Progenitor cell of endocrine pancreas (in vitro differentiated cells): ENCODE measurements around the gene SERPINA6. TPM values are rescaled to one million over a fixed set of nuclear protein-coding genes. Genes with fewer than 3 reads are reported as not detected.

Experiments
- DNase-seq: peaks from one replicate; pipeline ENCODE4 v3.0.0; 2021; ENCODE audit warnings: low spot score; ENCODE audit not compliant: unreplicated experiment
- H3K27ac Mint-ChIP-seq: 2 replicates; pipeline ENCODE4 v1.8.0; 2021; ENCODE audit warnings: mild to moderate bottlenecking, moderate library complexity, mixed read lengths
- H3K27me3 Mint-ChIP-seq: 2 replicates; pipeline ENCODE4 v1.8.0; 2021; ENCODE audit warnings: mixed read lengths
- H3K36me3 Mint-ChIP-seq: 2 replicates; pipeline ENCODE4 v1.8.0; 2022; ENCODE audit warnings: mixed read lengths; ENCODE audit not compliant: insufficient read depth
- H3K4me1 Mint-ChIP-seq: 2 replicates; pipeline ENCODE4 v1.8.0; 2021; ENCODE audit warnings: low read depth, mixed read lengths
- H3K4me3 Mint-ChIP-seq: 2 replicates; pipeline ENCODE4 v1.8.0; 2021; ENCODE audit warnings: low read depth, mild to moderate bottlenecking, moderate library complexity, mixed read lengths
- H3K9me3 Mint-ChIP-seq: 2 replicates; pipeline ENCODE4 v1.8.0; 2021; ENCODE audit warnings: low read depth, mixed read lengths
- CTCF ChIP-seq: fragments of 200-600 bp; sonication (generic); IDR thresholded peaks from one replicate; pipeline ENCODE4 v1.5.0; 2021; ENCODE audit warnings: antibody characterized with exemption, mild to moderate bottlenecking; ENCODE audit not compliant: unreplicated experiment
- total RNA-seq: library from RNA; stranded (reverse); gene quantifications from 2 replicates; pipeline ENCODE4 v1.2.1, GENCODE V29; 2021

The SERPINA6 gene
- total RNA-seq, 1 donor from 2014 or later: 1.6 TPM

- Mint-ChIP-seq H3K27ac (no peak overlapping the region), H3K36me3 (no peaks in the 10 kb centered on the region), H3K4me3 (no peak overlapping the region), H3K27me3 (no peaks in the 10 kb centered on the region), H3K4me1 (peaks cover 2% of the 10 kb centered on the region), H3K9me3 (no peaks in the 10 kb centered on the region)
- TF ChIP-seq CTCF: no peak
- DNase-seq: no peak
These were observed 9.0 kb downstream of the SERPINA6 start for GRCh38 chr14:94313991-94314655.

- no peak for TF ChIP-seq CTCF
- Mint-ChIP-seq H3K4me1 (peaks cover 3% of the 10 kb centered on the region), H3K27me3 (no peaks in the 10 kb centered on the region), H3K36me3 (peaks cover 2% of the 10 kb centered on the region), H3K27ac (no peak overlapping the region), H3K9me3 (peaks cover 8% of the 10 kb centered on the region), H3K4me3 (no peak overlapping the region)
- no peak for DNase-seq
These were observed 10.5 kb downstream of the SERPINA6 start for GRCh38 chr14:94312481-94313246.

- peaks cover 3% of the 10 kb centered on the region for H3K4me1 Mint-ChIP-seq
- no peaks in the 10 kb centered on the region for H3K27me3 Mint-ChIP-seq
- H3K36me3 Mint-ChIP-seq: peaks cover 4% of the 10 kb centered on the region
- no peak overlapping the region for H3K27ac Mint-ChIP-seq
- no peak for DNase-seq
- H3K4me3 Mint-ChIP-seq: no peak overlapping the region
- TF ChIP-seq CTCF: no peak
- H3K9me3 Mint-ChIP-seq: peaks cover 12% of the 10 kb centered on the region
These were observed 12.9 kb downstream of the SERPINA6 start for GRCh38 chr14:94310248-94310647.

GRCh38 chr14:94309721-94310120 lies 13.4 kb downstream of the SERPINA6 start:
- Mint-ChIP-seq H3K36me3 (peaks cover 4% of the 10 kb centered on the region), H3K4me1 (peaks cover 3% of the 10 kb centered on the region), H3K4me3 (no peak overlapping the region), H3K27me3 (no peaks in the 10 kb centered on the region), H3K9me3 (peaks cover 12% of the 10 kb centered on the region), H3K27ac (no peak overlapping the region)
- TF ChIP-seq CTCF: no peak
- no peak for DNase-seq

GRCh38 chr14:94307410-94307992 lies 15.6 kb downstream of the SERPINA6 start:
- Mint-ChIP-seq H3K27me3 (no peaks in the 10 kb centered on the region), H3K4me3 (no peak overlapping the region), H3K9me3 (peaks cover 14% of the 10 kb centered on the region), H3K4me1 (peaks cover 3% of the 10 kb centered on the region), H3K27ac (no peak overlapping the region), H3K36me3 (peaks cover 4% of the 10 kb centered on the region)
- no peak for DNase-seq
- peak; percentile 45 for TF ChIP-seq CTCF
